GM12878 (cell line): Measurements from ENCODE around the gene TSEN54. TPM values are rescaled to one million over a fixed set of nuclear protein-coding genes. Genes with fewer than 3 reads are reported as not detected.

Experiments used
- ATAC-seq: fragments of 200-7000 bp; cut with Tn5 transposase; 3 replicates; pipeline ENCODE4 v1.9.1; 2020; ENCODE audit warnings: mild to moderate bottlenecking, moderate library complexity
- BruUV-seq: library from RNA; stranded (reverse); fragments of 400-500 nt; replicated peaks from 2 replicates; lab custom pipeline; 2021; lab: Mats Ljungman, UMichigan
- CTCF ChIA-PET: fragments of 300-600 bp; sonication (Branson Sonifier 250); formaldehyde crosslinking; extraction: SDS; loops from one replicate; lab custom pipeline; 2021; ENCODE audit warnings: inconsistent platforms; lab: Yijun Ruan, JAX
- POLR2A ChIA-PET: fragments of 350-600 bp; formaldehyde crosslinking; extraction: SDS; loops from one replicate; lab custom pipeline; 2021; ENCODE audit warnings: inconsistent platforms; lab: Charles Lee
- RAD21 ChIA-PET: fragments of 300-600 bp; sonication (Branson Sonifier 250); formaldehyde crosslinking; loops from one replicate; lab custom pipeline; 2023; ENCODE audit warnings: antibody characterized with exemption; ENCODE audit not compliant: unreplicated experiment; lab: Charles Lee
- SMC1A ChIA-PET: fragments of 300-600 bp; sonication (Branson Sonifier 250); formaldehyde crosslinking; loops from one replicate; lab custom pipeline; 2023; ENCODE audit not compliant: unreplicated experiment, uncharacterized antibody; lab: Charles Lee
- DNase-seq: peaks from one replicate; pipeline ENCODE4 v3.0.0-alpha.2; 2011; ENCODE audit warnings: low read depth, low spot score
- FAIRE-seq: peaks from 3 replicates; lab custom pipeline; 2011; peaks lifted over from hg19 to GRCh38; lab: Jason Lieb, UNC
- H2AFZ ChIP-seq: 2 replicates; pipeline ENCODE4 v1.6.0; 2011; ENCODE audit warnings: low read depth, low read length, control low read depth; ENCODE audit not compliant: control insufficient read depth
- H3K27ac ChIP-seq: 2 replicates; pipeline ENCODE4 v1.5.1; 2011; ENCODE audit warnings: control low read depth; ENCODE audit not compliant: control insufficient read depth, insufficient read depth
- H3K27me3 ChIP-seq, 2 experiments: replicated peaks in 1 of 2; 2 replicates each; pipeline versions ENCODE4 v1.6.0 to v1.6.1; 2011; ENCODE audit warnings: low read length in 1 of 2; ENCODE audit not compliant: control insufficient read depth in 2 of 2, insufficient read depth in 2 of 2
- H3K36me3 ChIP-seq, 2 experiments: 2 replicates each; pipeline ENCODE4 v1.5.1; 2011; ENCODE audit warnings: low read length in 1 of 2; ENCODE audit not compliant: control insufficient read depth in 2 of 2, insufficient read depth in 2 of 2
- H3K4me1 ChIP-seq: 2 replicates; pipeline ENCODE4 v1.6.1; 2011; ENCODE audit warnings: mild to moderate bottlenecking, low read length, moderate library complexity, mixed read lengths; ENCODE audit not compliant: control insufficient read depth, insufficient read depth
- H3K4me2 ChIP-seq: 2 replicates; pipeline ENCODE4 v1.6.0; 2011; ENCODE audit warnings: control low read depth; ENCODE audit not compliant: control insufficient read depth, insufficient read depth
- H3K4me3 ChIP-seq: fragments of 200-600 bp; sonication (generic); 2 replicates; pipeline ENCODE4 v1.5.1; 2016
- H3K79me2 ChIP-seq: 2 replicates; pipeline ENCODE4 v1.6.0; 2011; ENCODE audit warnings: low read length; ENCODE audit not compliant: control insufficient read depth, insufficient read depth
- H3K9ac ChIP-seq: 2 replicates; pipeline ENCODE4 v1.8.0; 2011; ENCODE audit warnings: low read length, control low read depth, mixed read lengths; ENCODE audit not compliant: control insufficient read depth, insufficient read depth
- H3K9me3 ChIP-seq: replicated peaks from 3 replicates; pipeline ENCODE4 v1.5.1; 2011; ENCODE audit warnings: mild to moderate bottlenecking, low read length; ENCODE audit not compliant: control insufficient read depth, insufficient read depth
- H4K20me1 ChIP-seq: 2 replicates; pipeline ENCODE4 v1.6.0; 2011; ENCODE audit not compliant: control insufficient read depth, insufficient read depth
- BMI1 ChIP-seq: fragments of 450-650 bp; IDR thresholded peaks from 2 replicates; pipeline ENCODE4 v1.6.1; 2016; ENCODE audit warnings: mild to moderate bottlenecking, moderate library complexity, borderline replicate concordance
- CHD4 ChIP-seq: fragments of 200-600 bp; sonication (generic); IDR thresholded peaks from 2 replicates; pipeline ENCODE4 v1.6.1; 2016; ENCODE audit warnings: mild to moderate bottlenecking
- CTCF ChIP-seq, 3 experiments: IDR thresholded peaks in 2 of 3; conservative IDR thresholded peaks in 1 of 3; 2 replicates each; pipeline ENCODE4 v1.5.1; 2011; ENCODE audit warnings: low read depth in 3 of 3, low read length in 3 of 3, mild to moderate bottlenecking in 3 of 3, control low read depth in 2 of 3, moderate library complexity in 2 of 3, inconsistent platforms in 1 of 3, mixed read lengths in 1 of 3; ENCODE audit not compliant: control insufficient read depth in 2 of 3, insufficient read depth in 1 of 3; ENCODE audit errors: extremely low read depth in 1 of 3
- E2F8 ChIP-seq: fragments of 450-650 bp; IDR thresholded peaks from 2 replicates; pipeline ENCODE4 v1.6.1; 2018; ENCODE audit warnings: mild to moderate bottlenecking, low read depth, moderate library complexity; ENCODE audit not compliant: partially characterized antibody
- IRF4 ChIP-seq: IDR thresholded peaks from 2 replicates; pipeline ENCODE4 v1.6.1; 2011; ENCODE audit warnings: low read depth, low read length
- NFYA ChIP-seq: IDR thresholded peaks from 2 replicates; pipeline ENCODE4 v1.6.1; 2011; ENCODE audit warnings: low read depth, mild to moderate bottlenecking, low read length, improper control_type of control experiment, borderline replicate concordance
- RFX5 ChIP-seq: IDR thresholded peaks from 2 replicates; pipeline ENCODE4 v1.6.1; 2011; ENCODE audit warnings: low read depth, low read length, improper control_type of control experiment
- TBL1XR1 ChIP-seq: IDR thresholded peaks from 2 replicates; pipeline ENCODE4 v1.6.1; 2012; ENCODE audit warnings: low read depth, low read length, improper control_type of control experiment
- ZNF384 ChIP-seq: IDR thresholded peaks from 2 replicates; pipeline ENCODE4 v1.6.1; 2012; ENCODE audit warnings: low read depth, mild to moderate bottlenecking, low read length, improper control_type of control experiment, borderline replicate concordance
- WGBS: methylation state at CpG from one replicate; pipeline ENCODE4 v1.1.6; 2016; ENCODE audit warnings: low lambda C conversion rate; ENCODE audit not compliant: insufficient replicate concordance, insufficient coverage; ENCODE audit errors: missing lambda C conversion rate; 5-methylcytosine and 5-hydroxymethylcytosine counted together
- in situ Hi-C: fragments of 300-500 bp; cut with MboI; formaldehyde crosslinking; loops from 9 replicates; pipeline ENCODE4 v1.14.3; 2018; ENCODE audit warnings: mixed read lengths
- intact Hi-C: fragments of 100-400 bp; cut with micrococcal nuclease; formaldehyde crosslinking; loops from one replicate; pipeline ENCODE4 v1.14.2; 2022; ENCODE audit not compliant: unreplicated experiment
- polyA plus RNA-seq, 11 experiments: library from polyadenylated mRNA; depleted of rRNA in 4 of 11; unstranded in 6 of 11; stranded (reverse) in 5 of 11; fragments of >200 nt; fragmentation: Nextera tagmentation in 4 of 11; fragmentation: Illumina TruSeq in 1 of 11; extraction: Ambion mirVana in 4 of 11; extraction: Trizol in 1 of 11; gene quantifications; 1 replicate in 1 of 11; 2 replicates in 10 of 11; pipeline versions ENCODE4 v1.2.1 to v1.2.3, GENCODE V29; 2011 to 2016; ENCODE audit warnings: inconsistent platforms in 2 of 11, missing spikeins in 2 of 11, low read depth in 1 of 11
- total RNA-seq, 4 experiments: library from RNA; depleted of rRNA in 3 of 4; stranded (reverse); fragments of >200 nt in 3 of 4; fragmentation: Illumina TruSeq in 1 of 4; extraction: Trizol in 1 of 4; gene quantifications; 2 replicates each; pipeline versions ENCODE4 v1.2.1 to v1.2.3, GENCODE V29; 2013 to 2021

Gene TSEN54
- total and polyA plus RNA-seq, 10 of the 15 experiments (the other 5 are each of a cell fraction or from before 2014, with no cell fraction given) = 7.1 to 48.0 (median 41.1) TPM

- TF ChIP-seq E2F8 (no peak), ZNF384 (no peak)
Observed at GRCh38 chr17:75552425-75553294, 36.3 kb downstream of the TSEN54 start (continued).

- SMC1A ChIA-PET = interaction anchor here (1.2 kb wide), 1 partner anchor 11 kb away, joined by 3 read pairs; no protein-coding TSS in a partner anchor
- no peaks in the 10 kb centered on the region for H3K79me2 ChIP-seq
- no peaks in the 10 kb centered on the region for H4K20me1 ChIP-seq
- FAIRE-seq (no peak), DNase-seq (no peak), ATAC-seq (no peak)
- TF ChIP-seq TBL1XR1 (no peak), BMI1 (no peak), IRF4 (no peak), RFX5 (no peak), CHD4 (no peak), NFYA (no peak), CTCF (IDR thresholded peaks at IDR 0.05 in 2 of 3, conservative IDR thresholded peaks at IDR 0.05 in 1 of 3; ENCODE audit: control insufficient read depth in 2 of 3, extremely low read depth in 1 of 3, insufficient read depth in 1 of 3, low read depth in 3 of 3, low read length in 3 of 3) (no peak)
- WGBS = 53% methylated on average over 8 of the region's 8 CpGs
- no peaks in the 10 kb centered on the region for H3K9me3 ChIP-seq
- H3K9ac ChIP-seq = no peak overlapping the region
- no peak overlapping the region for H3K27ac ChIP-seq
- RAD21 ChIA-PET = no interaction called here
- POLR2A ChIA-PET = no interaction called here
- H3K4me2 ChIP-seq = no peak overlapping the region
- no peak overlapping the region for H2AFZ ChIP-seq
- no TSS peak for BruUV-seq
- H3K4me3 ChIP-seq = no peak overlapping the region
- H3K36me3 ChIP-seq = no peaks in the 10 kb centered on the region
- CTCF ChIA-PET = no interaction called here
- in situ Hi-C loops = no loop called here
- H3K4me1 ChIP-seq = no peaks in the 10 kb centered on the region
- no peaks in the 10 kb centered on the region for H3K27me3 ChIP-seq
- intact Hi-C loops = no loop called here
Observed at GRCh38 chr17:75553295-75554110, 37.2 kb downstream of the TSEN54 start.
